NCI-H345 treated with DMSO at 0.1 percent for 48 hours (cell line): ENCODE results near the gene GOLGA1.
"Not testable (repeated sequence)": the region's sequence is repeated elsewhere in the genome, so short reads cannot be mapped to it uniquely, and the experiment has no call there.

ENCODE experiments used
- DNase-seq: peaks from one replicate; lab custom pipeline; 2025; ENCODE audit not compliant: unreplicated experiment; lab: John Stamatoyannopoulos, UW

Gene GOLGA1

GRCh38 chr9:124940521-124940893 lies 376 bp downstream of the GOLGA1 start:
- DNase-seq, result no peak

GRCh38 chr9:124939944-124940343 lies 939 bp downstream of the GOLGA1 start:
- DNase-seq, result no peak

- DNase-seq, result no peak
Measured at GRCh38 chr9:124934290-124934689, 6.6 kb downstream of the GOLGA1 start.

- no peak for DNase-seq
Measured at GRCh38 chr9:124932333-124932732, 8.6 kb downstream of the GOLGA1 start.

GRCh38 chr9:124929464-124929863 lies 11.4 kb downstream of the GOLGA1 start:
- no peak for DNase-seq

- no peak for DNase-seq
Measured at GRCh38 chr9:124928116-124928515, 12.8 kb downstream of the GOLGA1 start.

GRCh38 chr9:124920394-124920793 lies 20.5 kb downstream of the GOLGA1 start:
- DNase-seq, result not testable (repeated sequence)

GRCh38 chr9:124914753-124915405 lies 26.0 kb downstream of the GOLGA1 start:
- DNase-seq, result no peak

- DNase-seq, result no peak
Measured at GRCh38 chr9:124913378-124913777, 27.5 kb downstream of the GOLGA1 start.

GRCh38 chr9:124911766-124912165 lies 29.1 kb downstream of the GOLGA1 start:
- DNase-seq, result no peak

- no peak for DNase-seq
Measured at GRCh38 chr9:124908098-124908497, 32.8 kb downstream of the GOLGA1 start.

GRCh38 chr9:124906966-124907365 lies 33.9 kb downstream of the GOLGA1 start:
- no peak for DNase-seq

GRCh38 chr9:124899845-124900244 lies 41.0 kb downstream of the GOLGA1 start:
- no peak for DNase-seq

GRCh38 chr9:124897570-124898460 lies 43.1 kb downstream of the GOLGA1 start:
- no peak for DNase-seq

GRCh38 chr9:124894741-124895170 lies 46.1 kb downstream of the GOLGA1 start:
- no peak for DNase-seq

- DNase-seq, result no peak
Measured at GRCh38 chr9:124894035-124894740, 46.7 kb downstream of the GOLGA1 start.

- DNase-seq, result no peak
Measured at GRCh38 chr9:124890179-124890578, 50.7 kb downstream of the GOLGA1 start.

GRCh38 chr9:124889006-124889405 lies 51.9 kb downstream of the GOLGA1 start:
- no peak for DNase-seq

GRCh38 chr9:124887832-124888231 lies 53.1 kb downstream of the GOLGA1 start:
- DNase-seq, result no peak

GRCh38 chr9:124886866-124887492 lies 53.9 kb downstream of the GOLGA1 start:
- no peak for DNase-seq

- DNase-seq, result no peak
Measured at GRCh38 chr9:124886461-124886860, 54.4 kb downstream of the GOLGA1 start.
